GM19240 (cell line): ENCODE data around the gene AGK.
A peak's percentile ranks its signal among the peaks of the same experiment; 100 is the strongest.
"Not testable (repeated sequence)": the region's sequence is repeated elsewhere in the genome, so short reads cannot be mapped to it uniquely, and the experiment has no call there.

Experiments used
- DNase-seq: peaks from one replicate; pipeline ENCODE4 v3.0.0; 2011; ENCODE audit warnings: low spot score; ENCODE audit not compliant: insufficient read length

The AGK gene

DNA sequence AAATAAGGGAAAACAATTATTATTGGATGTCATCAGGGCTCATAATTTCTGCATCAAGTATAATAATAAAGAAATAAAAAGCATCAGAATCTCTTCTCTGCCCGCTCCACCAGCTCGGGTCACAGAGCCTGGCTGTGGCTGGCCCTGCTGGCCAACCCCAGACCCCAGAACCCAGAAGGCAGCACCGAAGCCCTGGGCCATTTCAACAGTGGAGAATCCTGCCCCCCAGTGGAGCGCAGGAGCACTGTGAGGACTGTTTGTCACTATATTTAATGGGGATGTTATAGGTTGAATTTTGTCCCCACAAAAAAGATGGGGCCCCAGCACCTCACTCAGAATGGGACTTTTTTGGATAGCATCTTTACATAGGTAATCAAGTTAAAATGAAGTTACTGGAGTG, 123.5 kb downstream of the AGK start:
- no peak for DNase-seq

DNA sequence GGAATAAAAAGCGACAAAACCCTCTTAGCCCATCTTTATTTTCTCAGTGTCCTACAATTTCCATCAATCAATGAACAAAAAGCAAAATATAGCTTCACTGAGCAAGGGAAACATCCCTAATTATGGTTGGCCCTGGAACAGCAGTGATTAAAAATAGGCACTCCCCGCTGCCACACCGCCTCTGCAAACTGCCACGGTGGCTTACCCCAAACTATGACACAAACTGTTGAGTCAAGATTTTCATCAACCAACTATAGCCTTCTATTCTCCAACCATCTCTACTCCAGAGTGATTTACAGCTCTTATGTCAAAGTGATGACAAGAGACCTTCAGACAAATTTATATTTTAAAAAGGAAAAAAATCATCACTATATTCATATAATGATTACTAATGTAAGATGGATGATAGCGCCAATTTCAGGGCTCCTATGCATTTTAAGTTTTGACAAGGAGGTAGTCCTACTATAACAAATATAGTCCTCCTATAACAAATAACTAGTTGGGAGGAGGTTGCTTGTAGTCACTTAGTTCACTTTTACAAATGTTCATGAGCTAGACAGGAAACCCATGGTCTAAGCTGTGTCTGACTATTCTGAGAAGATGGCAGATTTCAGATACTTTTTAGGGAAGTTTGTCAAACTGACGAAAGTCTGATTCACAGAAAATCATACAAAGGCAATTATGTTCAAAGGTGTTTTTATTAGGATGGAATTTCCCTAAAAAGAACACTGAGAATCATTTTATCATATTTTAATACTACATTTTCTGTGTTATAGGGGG, 124.4 kb downstream of the AGK start:
- no peak for DNase-seq

DNA sequence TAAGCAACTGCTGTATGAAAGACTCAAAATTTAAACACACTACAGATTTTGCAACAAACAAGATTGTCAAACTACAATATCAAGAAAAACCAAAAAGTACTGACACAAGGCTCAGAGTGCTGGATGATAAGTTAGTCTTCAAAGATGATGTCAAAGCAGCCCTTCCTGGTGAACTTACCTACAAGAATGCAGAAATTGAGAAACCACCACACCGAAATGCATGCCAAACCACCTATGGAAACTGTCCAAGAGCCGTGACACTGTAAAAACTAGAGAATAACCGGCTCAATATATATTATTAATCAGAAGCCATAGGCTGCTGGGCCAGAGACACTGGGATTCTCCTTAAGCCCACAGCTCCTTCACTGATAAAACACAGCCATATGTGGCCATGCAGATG, 125.4 kb downstream of the AGK start:
- DNase-seq: no peak

DNA sequence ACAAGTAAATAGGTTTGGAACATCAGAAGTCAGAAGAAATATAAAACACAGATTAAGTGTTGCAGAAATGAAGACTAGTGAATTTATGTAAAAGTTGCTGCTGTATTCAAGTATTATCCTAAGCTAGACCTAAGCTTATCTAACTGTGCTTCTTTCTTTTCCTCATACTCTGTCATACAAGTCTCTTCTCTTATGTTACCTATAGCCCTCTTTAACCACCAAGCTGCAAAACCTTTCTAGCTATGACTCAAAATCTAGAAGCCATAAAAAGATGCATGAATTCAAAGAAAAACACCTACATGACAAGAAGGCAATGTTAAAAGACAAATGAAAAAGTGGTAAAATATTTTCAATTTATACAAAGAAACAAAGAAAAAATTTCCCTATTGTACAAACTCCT, 127.8 kb downstream of the AGK start:
- DNase-seq: no peak

DNA sequence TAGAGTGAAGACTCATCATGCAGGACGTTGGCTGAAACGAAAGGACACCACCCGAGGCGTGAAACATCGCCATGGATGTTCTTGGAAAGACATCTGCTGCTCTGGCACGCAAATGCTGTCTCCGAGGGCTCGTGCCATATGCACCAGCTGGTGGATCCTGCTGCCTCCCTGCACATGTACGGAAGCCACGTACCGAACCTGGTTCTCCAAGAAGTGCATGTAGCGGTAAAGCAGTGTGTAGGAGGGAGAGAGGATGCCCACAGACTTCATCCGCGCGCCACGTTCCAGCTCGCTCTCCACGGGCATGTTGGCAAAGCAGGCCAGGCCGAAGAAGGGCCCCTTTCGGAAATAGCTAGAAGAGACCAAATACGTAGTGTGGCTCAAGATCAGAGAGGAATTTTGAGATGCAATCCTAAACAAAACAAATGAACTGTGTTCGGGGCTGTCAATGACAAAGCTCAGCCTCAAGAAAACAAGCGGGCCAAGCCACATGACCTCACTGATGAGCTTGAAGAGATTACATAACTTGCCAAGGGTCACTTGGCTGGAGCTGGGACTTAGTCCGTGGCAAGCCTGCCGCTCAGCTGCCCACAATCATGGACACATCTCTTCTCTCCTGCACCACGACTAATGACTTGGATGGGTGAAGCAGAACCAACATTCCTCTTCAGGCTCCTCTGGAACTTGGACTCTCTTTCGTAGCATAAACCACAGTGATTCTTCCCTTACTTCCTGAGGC, 134.2 kb downstream of the AGK start:
- no peak for DNase-seq

DNA sequence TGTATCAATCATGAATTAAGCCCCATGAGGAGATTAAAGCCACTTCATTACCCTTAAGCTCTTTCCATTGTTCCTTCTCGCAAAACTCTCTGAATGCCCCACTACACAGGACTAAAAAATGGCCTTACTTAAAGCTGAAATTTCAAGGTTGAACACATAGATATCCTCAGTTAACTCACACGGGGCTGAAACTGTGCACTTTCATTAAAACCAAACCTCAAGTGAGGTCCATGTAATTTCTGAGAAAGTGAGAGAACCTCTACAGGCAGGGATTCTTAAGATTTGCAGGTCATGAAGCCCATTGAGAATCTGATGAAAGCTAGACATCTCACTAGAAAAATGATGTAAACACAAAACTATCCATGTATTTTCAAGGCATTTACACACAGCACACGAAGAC, 134.9 kb downstream of the AGK start:
- DNase-seq: no peak

DNA sequence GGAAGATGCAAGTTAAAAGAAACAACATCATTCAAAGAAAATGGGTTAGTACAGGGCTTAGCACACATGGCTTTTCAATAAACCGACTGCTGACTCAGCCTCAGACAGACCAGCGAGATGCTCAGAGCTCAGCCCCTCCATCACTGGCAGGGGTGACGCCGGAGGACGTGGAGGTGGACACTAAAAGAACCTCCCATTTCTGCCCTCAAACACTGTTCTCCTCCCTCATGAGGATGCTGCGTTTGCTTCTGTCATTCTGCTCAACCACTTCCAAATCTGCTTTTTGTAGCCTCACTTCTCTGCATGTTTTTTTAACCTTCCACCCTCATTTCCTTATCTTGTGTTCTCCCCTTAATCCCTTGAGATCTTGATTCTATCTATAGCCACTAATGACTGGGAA, 135.5 kb downstream of the AGK start:
- no peak for DNase-seq

DNA sequence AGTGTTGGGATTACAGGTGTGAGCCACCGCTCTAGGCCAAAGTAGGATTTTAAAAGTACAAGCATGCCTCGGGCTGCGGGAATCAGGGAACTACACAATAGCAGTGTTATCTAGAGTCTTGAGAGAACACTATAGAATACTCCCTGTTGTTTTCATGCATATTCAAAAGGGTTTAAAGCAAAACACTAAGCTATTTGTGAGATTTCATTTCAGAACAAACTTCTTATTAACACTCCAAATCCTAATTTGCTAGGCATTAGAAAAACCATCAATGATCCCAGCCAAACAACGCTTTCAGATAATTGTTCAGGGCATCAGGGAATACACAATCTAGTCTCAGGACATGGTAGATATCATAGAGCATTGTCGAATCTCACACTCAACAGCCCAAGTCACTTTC, 136.8 kb downstream of the AGK start:
- no peak for DNase-seq

DNA sequence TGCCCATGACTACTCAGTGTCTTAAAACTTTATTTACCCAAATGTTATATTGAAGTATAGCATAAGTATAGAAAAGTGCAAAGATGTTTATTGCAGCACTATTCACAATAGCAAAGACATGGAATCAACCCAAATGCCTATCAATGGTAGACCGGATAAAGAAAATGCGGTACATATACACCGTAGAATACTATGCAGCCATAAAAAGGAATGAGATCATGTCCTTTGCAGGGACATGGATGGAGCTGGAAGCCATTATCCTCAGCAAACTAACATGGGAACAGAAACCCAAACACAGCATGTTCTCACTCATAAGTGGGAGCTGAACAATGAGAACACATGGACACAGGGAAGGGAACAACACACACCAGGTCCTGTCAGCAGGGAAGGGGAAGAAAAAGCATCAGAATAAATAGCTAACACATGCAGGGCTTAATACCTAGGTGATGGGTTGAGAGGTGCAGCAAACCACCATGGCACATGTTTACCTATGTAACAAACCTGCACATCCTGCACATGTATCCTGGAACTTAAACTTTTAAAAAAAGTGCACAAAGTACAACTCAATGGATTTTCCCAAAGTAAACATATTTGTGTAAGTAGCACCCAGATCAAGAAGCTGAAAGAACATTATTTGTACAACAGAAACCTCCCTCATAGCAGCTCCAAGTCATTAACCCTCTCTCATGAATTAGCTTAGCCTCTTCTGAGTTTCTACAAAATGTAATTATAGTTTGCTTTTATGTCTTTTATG, 138.0 kb downstream of the AGK start:
- not testable (repeated sequence) for DNase-seq

DNA sequence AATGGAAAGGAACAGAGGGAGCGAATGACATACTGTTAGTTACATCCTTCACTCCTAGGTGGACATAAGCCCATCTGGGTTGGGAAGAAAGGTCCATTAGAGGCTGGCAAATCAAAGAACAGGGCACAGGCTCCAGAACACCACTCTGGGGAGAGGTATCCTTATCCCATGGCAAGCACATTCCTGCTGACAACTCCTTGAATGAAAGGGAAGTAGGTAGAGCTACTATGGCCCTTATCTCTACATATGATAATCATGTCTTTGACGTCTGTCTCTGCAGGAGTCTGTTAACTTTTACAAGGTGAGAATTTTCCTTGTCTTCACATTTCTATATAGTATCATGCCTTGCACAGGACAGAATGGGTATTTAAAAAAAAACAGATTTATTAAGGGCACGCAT, 140.3 kb downstream of the AGK start:
- DNase-seq: no peak

DNA sequence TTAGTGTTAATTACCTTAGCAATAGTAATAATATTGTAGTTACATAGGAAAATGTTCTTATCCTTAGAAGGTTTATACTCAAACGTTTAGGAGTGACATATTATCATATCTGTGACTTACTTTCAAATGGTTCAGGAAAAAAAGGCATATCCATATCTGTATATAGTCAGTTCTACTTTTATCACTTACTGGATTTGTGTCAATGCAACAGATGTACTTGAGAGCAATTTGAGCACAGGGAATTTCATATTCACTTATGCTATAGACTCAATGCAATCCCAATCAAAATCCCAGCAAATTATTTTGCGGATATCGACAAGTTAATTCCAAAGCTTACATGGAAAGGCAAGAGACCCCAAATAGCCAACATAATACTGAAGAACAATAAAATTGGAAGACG, 140.8 kb downstream of the AGK start:
- DNase-seq: no peak

DNA sequence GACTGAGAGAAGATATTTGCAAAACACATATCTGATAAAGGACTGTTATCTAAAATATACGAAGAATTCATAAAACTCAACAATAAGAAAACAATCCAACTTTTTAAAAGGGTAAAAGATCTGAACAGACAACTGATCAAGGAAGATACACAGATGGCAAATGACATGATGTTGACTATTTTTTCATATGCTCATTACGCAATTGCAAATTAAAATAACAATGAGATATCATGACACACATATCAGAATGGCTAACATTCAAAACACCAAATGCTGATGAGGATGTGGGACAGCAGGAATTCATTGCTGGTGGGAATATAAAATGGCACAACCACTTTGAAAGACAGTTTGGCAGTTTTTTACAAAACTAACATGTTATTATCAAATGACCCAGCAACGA, 141.9 kb downstream of the AGK start:
- no peak for DNase-seq

DNA sequence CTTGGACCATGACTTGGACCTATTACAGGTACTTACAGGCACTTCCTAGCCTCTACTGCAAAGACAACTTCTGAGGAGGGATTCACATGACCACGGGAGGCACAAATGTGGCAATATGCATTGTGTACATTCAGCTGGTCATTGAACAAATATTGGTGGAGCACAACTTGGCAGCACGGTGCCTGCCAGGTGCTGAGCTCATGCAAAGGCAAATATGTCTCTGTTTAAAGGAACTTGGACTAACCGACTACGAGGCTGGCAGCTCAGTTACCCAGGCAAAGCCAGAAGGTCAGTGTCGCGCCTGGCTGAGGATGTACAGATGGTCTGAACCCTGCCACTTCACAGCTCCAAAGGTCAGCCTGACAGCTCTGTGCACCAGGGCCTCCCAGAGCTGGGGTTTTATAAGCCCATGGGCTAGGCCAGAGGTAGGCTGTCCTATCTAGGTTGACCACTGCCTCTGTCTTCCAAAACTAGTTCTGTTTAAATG, 144.6 kb downstream of the AGK start:
- DNase-seq: no peak

DNA sequence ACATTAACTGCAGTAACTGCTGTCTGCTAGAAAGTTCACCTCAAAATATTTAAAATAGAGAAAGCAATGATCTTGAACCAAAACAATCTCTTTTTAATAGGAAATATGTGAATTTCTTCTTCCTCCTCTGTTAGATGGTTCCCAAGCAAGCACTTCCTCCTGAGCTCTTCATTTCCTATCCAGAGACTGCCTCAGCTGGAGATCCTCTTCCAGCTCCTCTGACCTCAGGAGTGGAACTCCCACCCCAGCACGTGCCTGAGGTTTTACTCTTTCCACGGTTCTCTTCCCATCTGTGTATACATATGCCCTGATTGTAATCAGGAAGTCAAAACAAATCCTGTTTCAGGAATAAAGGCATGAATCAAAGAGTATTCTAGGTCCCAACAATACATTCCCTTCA, 145.1 kb downstream of the AGK start:
- no peak for DNase-seq

DNA sequence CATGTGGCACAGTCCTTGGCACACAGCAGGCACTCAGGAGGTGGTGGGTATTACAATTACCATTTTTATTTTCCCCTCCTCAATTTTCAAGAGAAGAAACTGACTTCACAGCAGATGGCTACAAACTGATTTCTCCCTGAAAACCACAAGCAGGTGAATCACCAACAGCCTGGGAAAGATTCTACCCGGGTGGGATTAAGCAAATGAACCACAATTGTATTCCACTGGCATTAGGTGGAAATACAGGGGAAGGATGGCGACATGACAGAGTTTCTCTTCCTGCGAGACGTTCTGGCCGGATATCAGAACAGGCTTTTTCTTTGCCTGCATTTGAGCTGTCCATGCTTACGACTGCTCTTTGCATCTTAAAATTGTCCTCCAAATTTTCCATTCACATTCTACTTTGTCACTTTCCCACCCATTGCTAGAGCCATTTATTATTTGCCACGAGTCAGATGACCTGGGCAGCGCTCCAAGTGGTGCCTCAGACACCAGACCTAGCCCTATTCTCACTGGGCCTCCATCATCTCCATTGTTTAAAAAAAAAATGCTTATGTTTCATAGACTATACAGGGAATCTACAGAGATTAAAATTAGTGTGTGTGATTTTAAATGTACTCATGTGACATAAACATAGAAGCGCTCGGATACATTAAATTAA, 146.1 kb downstream of the AGK start:
- DNase-seq: no peak

DNA sequence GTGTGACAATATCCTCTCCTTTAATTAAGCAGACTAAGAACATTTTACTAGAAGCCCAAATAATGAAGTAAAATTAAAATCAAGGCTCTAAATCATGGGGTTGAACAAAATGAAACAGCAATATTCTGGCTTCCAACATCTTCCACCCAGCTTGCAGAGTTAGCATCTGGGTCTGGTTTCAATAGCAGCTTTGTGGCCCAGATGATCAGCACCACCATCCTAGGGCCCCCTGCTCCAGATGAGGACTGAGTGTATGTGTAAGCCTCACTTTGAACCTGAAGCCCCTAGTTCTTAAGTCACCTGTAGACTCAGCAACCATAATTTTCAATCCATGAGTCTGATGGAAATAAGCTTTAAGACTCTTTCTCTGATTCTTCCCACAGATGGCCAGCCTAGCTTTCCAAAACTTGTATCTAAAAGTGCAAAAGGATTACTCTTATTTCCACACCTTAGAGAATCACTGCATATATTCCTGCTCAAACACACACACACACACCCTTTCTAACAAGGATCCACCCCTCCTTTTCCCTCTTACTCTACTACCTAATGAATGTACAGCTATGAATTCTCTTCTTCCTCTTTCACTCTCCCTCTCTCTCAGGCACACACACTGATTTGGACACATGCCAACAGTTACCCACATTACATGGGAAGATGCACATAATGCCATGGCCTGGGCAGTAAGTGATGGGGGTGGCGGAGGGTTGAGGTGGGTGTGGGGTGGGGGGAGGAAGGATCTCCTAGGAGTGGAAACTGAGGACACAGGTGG, 147.2 kb downstream of the AGK start:
- no peak for DNase-seq

DNA sequence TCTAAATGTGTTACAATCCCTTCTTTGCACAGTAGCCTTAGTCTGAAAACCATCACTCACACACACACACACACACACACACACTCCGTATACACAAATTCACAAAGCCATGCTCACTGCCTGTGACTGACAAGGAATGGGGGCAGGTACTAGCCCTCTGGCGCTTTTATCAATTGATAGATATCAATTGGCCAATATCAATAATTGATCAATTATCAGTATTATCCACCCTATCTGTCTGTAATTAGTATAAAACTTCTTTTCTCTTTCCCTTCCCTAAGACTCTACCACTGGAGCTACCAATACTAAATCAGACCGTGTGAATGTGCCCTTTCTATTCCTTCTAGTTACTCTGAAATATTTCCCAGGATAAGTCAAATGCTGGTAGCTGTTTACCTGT, 148.7 kb downstream of the AGK start:
- no peak for DNase-seq

DNA sequence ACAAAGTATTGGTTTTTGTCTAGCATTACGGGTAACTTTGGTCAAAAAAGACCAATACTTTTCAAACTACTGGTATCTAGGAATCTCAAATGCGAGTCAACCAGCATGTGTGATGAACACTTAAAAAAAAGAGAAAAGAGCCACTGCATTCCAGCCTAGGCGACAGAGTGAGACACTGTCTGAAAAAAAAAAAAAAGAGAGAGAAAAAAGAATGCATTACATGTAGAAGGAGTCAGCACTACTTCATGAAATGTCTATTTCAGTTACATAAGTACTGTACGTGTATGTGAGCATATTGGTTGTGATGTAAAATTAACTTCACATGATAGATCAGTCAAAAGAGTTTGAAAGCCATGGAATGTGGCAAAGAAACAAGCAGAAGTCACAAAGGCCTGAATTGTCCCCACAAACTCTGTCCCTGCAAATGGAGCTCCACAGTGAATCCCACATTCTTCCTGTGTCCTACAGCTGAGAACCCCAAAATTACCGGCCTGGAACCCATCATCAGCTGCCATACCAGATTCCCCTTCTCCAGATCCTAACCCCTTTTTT, 149.2 kb downstream of the AGK start:
- no peak for DNase-seq

DNA sequence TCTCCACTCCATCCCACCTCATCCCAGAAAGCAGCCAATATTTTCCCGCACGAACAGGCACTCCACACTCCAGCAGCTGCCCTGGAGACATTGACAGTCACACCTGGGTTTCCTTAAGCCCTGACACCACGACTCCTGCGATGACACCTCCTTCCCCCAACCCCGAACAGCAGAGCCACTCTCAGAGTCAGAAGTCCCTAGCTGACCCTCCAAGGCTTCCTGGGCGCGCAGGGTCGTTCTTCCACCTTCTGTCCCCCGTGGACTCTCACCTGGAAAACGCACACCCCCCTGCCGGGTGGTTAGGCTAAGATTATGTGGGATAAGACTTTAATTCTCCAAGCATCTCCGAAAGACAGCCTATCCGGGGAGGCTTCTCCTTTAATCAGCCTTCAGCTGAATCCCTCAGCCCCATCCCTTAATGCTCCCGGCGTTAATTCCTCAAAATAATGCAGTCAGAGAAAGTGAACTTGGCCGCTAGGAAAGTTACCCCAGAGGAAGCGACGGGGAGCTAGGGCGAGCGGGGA, 149.7 kb downstream of the AGK start:
- DNase-seq: peak; percentile 7

DNA sequence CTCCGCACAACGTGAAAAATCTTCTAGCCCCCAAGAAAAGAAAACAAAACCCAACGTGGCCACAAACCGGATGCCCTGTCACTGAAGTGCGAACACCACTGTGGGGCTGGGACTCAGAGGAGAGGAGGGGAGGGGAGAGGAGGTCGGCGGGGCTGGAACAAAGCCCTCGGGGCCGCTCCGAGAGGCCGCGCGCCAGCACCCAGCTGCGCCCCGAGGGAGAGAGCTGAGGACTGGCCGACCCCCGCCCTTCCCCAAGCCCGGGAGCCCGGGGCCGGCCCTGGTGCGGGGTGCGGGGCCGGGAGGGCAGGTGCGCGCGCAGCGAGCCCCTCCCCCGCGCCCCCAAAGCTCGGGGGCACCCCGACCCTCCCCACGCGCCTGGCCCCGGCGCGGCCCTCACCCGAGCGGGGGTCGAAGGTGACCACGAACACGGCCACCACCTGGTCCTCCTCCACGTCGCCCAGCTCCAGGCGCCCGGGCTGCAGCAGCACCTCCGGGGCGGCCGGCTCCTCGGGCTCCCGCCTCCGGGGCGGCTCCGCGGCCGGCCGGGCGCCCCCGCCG, 150.4 kb downstream of the AGK start:
- peak; percentile 69 for DNase-seq
